GM18498 (cell line): ENCODE measurements around the gene PPP1R1C.

Experiments
- ATAC-seq: cut with Tn5 transposase; IDR thresholded peaks from one replicate; pipeline ENCODE4 v1.9.1; 2021; ENCODE audit warnings: mild to moderate bottlenecking, moderate library complexity; ENCODE audit not compliant: unreplicated experiment

Gene PPP1R1C

DNA sequence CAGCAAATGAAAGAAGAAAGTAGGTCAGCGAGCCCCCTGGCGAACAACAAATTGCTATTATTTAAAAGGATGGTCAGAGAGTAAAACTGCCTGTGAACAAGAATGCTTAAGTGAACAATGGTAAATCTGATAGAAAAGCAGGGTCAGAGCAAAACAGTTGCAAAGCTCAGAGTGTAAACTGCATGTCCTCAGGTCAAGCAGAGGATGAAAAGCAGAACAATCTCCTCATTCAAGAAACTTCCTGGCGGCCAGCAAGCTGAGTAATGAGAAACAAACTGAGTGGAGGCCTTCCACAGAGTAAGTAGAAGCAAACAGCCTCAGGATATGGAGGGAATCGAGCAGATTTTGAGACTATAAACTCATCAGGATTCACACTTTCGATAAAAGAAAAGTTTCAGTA is 117.9 kb downstream of the PPP1R1C start:
- ATAC-seq, result no peak

DNA sequence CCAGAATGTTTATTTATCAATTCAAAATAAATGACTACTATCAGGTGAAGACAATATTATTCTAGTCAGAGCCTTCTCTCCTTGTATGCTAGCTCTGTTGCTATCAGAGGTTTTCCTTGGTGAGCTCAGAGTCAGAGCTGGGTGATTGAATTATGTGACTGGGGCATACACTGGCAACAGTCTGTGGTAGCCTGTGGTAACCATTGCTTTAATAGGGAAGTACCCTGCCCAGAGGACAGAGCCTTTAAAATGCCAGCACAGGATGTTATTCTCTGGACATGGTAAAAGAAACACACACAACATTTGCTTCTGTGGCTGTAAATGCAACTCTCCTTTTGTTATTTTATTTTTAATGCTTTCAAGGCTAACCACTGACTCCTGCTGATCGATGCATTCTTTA is 124.7 kb downstream of the PPP1R1C start:
- ATAC-seq, result no peak

DNA sequence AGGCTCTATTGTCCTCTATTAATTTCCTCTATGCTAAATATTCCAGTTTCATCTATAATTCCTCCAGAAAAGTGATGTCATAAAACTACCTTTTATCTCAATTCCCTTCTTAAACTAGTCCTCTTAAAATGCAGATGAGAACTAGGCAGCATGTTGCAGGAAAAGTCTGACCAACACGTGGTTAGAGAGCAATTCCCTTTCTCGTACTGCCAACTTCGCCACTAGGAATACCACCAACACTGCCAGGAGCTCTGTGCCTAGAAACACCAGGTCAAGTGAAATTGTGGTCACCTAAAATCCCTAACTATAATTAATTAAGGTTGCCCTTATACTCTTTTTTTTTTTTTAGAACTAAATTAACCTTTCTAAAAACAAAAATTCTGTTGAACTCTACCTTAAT is 127.7 kb downstream of the PPP1R1C start:
- no peak for ATAC-seq

DNA sequence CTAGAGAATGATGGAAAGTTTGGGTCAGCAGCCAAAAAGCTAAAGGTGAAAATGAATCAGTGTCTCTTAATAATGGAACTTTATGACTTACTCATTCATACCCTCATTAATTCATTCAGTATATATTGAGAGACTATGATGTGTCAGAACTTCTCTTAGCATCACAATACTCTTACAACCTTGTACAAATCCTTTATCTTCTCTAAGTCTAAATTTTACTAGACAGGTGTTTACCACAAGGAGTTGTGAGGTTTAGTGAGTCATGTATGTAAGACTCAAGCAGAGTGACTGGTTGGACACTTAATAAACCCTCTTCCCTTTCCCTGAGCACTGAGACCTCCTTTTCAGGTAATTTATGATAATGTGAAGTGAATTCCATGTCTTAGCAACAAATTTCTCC is 129.6 kb downstream of the PPP1R1C start:
- ATAC-seq, result no peak

DNA sequence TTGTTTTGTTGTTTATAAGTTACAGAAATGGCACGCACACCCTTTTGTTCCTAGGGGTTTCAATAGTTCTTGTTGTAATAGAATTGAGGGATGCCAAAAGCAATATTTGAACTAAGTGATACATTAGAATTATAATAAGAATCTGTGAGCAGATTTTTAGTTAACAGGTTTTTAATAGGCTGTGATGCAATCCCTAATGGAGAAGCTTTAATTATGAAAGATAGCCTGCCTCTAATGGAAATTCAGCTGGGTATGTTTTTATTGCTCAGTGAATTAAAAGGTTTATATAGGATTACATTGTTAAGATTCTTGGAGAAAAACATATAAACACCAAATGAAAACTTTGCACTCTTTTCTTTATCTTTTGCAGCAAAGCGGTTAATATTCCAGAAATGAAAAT is 131.1 kb downstream of the PPP1R1C start:
- no peak for ATAC-seq

DNA sequence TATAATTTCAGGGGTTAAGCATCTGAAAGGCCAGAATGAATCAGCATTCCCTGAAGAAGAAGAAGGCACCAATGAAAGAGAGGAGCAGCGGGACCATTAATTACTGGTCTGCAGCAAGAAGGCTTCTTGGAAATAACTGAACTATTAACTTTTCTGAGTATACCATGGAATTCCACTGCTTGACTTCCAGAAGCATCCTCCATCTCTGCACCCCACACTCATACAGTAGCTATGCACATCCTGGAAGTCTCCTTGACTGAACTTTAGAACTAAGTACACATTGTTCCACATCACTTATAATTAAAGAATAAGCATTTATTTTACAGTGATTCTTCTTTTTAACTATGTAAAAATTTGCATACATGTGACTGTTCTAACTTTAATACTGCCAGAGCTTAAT is 131.5 kb downstream of the PPP1R1C start:
- ATAC-seq, result no peak

DNA sequence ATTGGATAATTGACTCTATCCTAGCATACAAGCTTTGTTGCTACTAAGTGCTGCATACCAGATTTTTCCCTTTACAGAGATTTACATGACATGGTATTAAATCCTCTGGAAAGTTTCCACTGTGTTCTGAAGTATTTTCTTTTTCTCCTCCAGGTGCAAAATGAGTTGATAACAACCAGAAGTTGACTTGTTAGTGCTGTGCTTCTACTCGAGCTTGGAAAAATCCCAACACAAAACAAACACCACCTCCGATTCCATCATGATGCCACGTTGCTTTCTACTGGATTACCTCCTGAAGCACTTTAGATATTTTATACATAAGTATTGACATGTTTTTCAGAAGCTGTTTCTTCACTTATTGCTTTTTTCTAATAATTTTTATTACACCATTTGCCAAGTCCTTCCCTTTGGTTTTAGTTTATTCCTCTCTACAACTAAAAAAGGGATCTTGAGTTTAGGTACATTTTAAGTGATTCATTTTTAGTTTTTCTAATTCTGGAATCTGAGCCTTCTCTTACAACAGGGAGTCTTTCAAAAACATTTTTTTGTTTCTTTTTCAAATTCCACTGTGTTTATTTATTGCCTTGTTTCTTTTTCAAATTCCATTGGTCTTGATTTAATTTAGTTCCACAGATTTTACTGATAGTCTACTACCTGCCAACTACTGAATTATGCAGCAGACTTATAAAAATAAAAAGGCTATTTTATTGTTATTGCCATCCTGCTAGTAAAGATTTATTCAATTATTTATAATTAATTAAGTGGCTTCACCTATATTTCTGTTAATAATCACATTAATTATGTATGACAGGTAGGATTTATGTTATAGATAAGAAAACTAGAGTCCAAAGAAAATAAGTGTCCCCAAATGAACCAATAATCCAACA is 143.4 kb downstream of the PPP1R1C start:
- no peak for ATAC-seq

DNA sequence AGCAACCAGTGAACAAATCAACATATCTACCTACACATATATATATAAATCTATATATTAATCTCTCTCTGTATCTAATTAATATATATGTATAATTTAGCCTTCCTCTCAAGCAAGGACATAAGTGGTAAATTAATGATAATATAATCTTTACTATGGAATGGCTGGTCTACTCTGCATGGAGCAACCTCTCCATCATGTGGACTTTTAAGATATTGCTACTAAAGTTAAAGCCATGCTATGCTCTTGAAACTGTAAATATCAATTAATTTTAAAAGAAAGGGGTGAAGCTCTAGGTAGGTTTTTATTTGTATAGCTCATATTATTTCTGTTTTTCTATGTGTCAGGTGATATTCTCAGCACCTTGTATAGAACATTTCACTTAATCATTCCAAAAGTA is 147.0 kb downstream of the PPP1R1C start:
- no peak for ATAC-seq

DNA sequence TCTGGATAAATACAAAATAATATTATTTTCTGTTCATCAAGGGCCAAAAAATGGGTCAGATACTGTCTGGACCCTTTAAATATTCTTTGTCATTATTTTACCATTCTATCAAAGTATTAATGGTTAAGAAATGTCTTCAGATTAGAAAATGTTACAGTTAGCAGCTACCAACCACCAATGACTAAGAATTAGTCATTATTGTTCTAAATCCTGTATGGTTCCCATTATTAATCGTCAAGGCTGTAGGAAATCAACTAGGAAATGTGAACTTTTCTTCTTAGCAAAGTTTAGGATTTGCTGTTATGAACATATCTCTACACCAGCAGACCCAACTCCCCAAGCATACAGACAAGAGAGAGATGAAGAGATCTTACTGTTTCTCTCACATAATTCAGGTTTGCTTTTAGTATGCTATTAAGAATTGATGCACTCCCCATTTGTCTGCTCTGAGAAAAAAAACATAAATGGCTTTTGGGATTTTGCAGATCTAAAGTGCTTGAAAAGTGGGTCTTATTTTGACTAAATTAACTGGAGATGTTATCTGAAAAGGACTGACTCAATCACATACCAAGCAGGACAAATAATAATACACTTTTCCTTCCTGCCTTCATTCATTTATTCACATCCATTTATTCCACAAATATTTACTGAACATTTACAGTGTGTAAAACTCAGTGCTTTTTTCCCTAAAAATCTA is 147.7 kb downstream of the PPP1R1C start:
- ATAC-seq, result no peak

DNA sequence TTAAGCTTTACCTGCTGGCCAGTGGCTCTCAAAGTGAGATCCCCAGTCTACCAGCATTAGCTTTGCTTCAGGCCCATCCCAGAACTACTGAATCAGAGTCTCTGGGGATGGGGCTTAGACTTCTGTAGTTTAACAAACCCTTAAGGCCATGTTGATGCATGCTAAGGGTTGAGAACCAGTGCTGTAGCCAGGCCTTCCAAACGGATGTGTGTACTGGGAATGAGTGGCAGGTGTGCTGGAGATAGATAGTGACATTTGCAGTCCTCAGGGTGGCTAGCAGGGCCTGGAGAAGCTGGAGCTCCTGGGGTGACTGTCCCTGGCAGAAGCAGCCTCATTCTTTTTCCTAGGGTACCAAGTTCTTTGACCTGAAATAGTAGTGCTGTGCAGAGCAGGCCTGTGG is 148.5 kb downstream of the PPP1R1C start:
- ATAC-seq, result no peak

DNA sequence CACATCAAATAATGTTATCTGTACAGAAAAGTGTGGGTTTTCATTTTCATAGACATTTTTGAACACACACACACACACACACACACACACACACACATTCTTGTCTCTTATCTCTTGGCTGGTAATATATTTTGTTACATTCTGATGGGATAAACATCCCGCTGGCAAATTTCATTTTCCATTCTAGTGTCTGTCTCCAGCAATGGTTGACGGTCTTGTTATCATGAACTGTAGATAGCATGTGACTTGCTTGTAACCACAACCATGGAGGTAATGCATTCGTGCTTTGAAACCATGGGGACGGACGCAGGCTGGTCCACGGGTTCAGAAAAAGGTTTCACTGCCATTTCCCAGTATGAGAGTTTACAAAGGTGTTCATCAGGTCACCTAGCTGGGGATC is 156.4 kb downstream of the PPP1R1C start:
- no peak for ATAC-seq

DNA sequence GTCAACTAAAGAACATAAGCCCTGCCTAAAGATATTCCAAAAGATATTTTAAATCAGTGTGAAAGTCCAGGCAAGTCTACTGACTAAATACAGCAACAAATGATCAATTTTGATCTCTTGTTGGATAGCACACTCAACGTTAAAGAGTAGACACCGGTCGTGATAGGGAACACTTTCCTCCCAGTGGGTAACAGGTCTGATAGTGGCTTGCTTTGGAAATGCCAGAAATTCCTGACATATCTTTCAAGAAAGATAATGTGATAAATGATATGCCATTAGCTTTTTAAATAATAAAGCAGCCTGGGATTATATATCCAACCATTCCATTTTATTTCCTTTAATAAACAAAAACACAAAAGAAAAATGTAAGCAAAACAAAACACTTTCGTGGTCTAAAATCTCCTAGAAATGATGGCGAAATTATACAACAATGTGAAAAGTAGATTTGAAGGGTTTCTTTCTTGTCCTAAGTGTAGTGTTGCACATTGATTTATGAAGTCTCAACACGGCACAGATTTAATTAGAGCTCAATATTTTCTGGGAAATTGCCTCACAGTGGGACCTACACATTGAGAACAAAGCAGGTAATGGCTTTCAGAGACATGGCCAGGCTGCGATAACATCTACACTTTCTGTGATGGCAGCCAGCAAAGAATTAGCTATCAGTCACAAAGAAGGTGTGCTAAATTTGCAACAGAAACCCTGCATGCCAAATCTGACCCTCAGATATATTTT is 158.6 kb downstream of the PPP1R1C start:
- no peak for ATAC-seq

DNA sequence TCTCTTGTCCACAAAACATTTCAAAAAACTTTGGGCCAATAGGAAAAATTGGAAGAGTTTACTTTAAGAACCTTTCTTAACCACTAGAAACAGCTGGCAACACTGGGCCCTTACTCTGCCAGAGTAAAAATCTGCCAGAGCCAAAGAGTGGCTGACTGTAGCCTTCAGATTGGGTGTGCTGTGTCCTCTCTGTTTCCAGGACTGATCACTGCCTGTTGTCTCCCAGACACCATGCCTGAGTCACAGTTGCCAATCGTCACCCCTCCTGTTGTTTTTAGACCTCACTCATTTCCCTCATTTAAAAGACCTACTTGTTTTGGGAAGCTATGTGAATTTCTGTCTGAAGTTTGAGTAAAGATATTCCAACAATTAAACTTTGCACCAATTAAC is 159.1 kb downstream of the PPP1R1C start:
- no peak for ATAC-seq

DNA sequence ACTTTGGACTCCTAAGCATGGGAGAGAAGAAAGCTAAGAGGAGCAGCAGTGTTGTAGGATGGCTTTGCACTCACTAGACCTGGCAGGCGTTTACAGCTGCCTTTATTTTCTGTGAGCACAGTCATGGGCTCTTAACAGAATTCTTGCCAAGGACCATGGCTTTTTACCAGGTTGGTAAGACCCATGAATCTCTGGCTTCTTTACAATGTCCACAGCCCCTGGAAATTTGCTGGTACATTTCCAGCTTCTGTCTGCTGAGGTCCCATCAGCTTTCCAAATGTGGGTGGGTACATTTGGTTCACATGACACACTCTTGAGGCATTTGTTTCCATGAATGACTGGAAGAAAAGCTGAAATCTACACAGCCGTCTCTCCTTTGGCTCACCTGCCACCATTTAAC is 162.7 kb downstream of the PPP1R1C start:
- ATAC-seq, result no peak

DNA sequence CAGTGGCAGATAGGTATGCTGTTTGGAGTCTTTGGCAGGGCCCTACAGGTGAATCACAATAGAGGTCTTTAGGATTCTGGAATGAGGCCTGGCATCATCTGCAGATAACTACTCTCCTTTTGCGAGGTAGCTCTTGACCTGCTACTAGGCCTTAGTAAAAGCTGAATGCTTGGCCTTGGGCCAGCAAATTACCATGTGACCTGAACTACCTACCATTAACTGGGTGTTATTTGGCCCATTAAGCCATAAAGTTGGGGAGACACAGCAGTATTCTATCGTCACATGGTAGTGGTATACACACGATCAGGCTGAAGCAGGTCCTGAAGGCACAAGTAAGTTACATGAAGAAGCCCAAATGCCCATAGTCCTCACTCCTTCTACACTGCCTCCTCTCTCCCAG is 178.2 kb downstream of the PPP1R1C start:
- ATAC-seq, result no peak

DNA sequence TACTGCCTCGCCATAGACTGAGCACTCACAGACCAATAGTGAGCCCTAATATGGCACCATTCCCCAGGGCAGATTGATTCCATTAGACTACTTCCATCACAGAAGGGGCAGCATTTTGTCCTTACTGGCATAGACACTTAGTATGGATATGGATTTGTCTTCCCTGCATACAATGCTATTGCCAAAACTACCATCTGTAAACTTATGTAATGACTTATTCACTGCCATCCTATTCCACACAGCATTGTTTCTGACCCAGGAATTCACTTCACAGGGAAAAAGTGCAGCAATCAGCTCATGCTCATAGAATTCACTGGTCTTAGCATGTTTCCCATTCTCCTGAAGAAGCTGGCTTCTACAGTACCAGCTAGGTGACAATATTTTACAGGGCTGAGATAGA is 179.0 kb downstream of the PPP1R1C start:
- ATAC-seq, result no peak

DNA sequence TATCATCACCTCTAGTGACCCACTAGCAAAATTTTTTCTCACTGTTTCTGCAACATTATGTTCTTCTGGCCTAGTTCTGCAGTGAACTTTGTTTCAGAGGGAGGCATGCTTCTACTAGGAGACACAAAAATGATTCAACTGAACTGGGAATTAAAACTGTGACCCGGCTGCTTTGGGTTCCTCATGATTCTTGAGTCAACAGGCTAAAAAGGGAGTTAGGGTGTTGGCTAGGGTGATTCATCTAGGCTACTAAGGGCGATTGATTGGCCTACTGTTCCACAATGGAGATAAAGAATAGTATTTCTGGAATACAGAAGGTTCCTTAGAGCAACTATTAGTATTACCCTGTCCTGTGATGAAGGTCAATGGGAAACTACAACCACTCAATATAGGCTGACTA is 179.5 kb downstream of the PPP1R1C start:
- no peak for ATAC-seq

DNA sequence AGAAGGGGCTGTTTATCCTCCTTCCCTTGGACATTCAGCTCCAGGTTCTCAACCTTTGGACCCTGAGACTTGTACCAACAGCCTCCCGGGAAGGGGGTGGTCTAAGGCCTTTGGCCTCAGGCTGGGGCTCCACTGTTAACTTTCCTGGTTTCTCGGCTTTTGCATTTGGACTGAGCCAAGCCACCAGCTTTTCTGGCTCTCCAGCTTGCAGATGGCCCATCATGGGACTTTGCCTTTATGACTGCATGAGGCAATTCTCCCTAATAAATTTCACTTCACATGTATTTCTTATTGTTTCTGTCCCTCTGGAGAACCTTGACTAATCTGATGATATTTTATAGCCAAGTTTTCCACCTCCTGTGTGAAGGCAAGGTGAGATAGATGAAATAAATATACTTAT is 180.8 kb downstream of the PPP1R1C start:
- no peak for ATAC-seq

DNA sequence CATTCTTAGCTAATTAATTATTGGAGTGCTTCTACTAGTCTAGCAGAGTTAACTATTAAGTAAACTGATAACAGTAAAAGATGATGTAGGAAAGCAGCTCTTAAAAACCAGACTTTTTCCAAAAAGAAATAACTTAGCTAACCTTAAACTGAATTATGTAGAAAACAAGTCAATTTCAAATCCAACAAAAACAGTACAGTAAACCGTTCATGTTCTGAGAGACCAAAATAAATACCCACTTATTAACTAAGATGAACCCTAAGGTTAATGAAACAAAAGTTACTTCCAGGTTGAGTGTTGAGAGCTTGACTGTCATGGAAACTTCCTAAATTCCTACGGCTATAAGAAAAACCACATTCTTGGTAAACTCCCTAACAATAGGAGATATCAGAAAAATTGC is 181.2 kb downstream of the PPP1R1C start:
- no peak for ATAC-seq
